ENCODE results near the gene ALDH3B1.

Gene ALDH3B1

GRCh38 chr11:68043029-68043348, 32.9 kb downstream of the ALDH3B1 start:
- Histone ChIP-seq H3F3A (ENCODE audit: insufficient read depth) (no peaks in the 10 kb centered on the region; the same call in 1 of the 2 replicates), H3K79me2 (ENCODE audit: insufficient read depth, low read length) (peaks cover 24% of the 10 kb centered on the region), H3K4me2 (ENCODE audit: low read depth, low read length, poor library complexity, severe bottlenecking) (no peak overlapping the region), H3K27me3 (ENCODE audit: low read length) (no peaks in the 10 kb centered on the region), H3K9me3 (ENCODE audit: insufficient read depth, low read length) (no peaks in the 10 kb centered on the region), H3K4me3 (ENCODE audit: insufficient read depth, low read length, poor library complexity, severe bottlenecking) (no peak overlapping the region), H3K9me2 (replicated peaks; ENCODE audit: insufficient read depth, low read length) (no peaks in the 10 kb centered on the region), H2AFZ (ENCODE audit: low read depth, low read length, severe bottlenecking) (no peak overlapping the region), H3K36me3 (ENCODE audit: low read length) (no peaks in the 10 kb centered on the region), H3K27ac (ENCODE audit: low read depth, low read length) (no peak overlapping the region), H3K9ac (ENCODE audit: low read length) (no peak overlapping the region), H4K20me1 (ENCODE audit: low read depth, low read length) (no peaks in the 10 kb centered on the region)
- no peak for TF ChIP-seq EZH2phosphoT487 (conservative IDR thresholded peaks at IDR 0.05; ENCODE audit: low read length)
- TF ChIP-seq, protein P1, sequence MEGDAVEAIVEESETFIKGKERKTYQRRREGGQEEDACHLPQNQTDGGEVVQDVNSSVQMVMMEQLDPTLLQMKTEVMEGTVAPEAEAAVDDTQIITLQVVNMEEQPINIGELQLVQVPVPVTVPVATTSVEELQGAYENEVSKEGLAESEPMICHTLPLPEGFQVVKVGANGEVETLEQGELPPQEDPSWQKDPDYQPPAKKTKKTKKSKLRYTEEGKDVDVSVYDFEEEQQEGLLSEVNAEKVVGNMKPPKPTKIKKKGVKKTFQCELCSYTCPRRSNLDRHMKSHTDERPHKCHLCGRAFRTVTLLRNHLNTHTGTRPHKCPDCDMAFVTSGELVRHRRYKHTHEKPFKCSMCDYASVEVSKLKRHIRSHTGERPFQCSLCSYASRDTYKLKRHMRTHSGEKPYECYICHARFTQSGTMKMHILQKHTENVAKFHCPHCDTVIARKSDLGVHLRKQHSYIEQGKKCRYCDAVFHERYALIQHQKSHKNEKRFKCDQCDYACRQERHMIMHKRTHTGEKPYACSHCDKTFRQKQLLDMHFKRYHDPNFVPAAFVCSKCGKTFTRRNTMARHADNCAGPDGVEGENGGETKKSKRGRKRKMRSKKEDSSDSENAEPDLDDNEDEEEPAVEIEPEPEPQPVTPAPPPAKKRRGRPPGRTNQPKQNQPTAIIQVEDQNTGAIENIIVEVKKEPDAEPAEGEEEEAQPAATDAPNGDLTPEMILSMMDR (IDR thresholded peaks at IDR 0.05; ENCODE audit: insufficient read depth, low read length, poor library complexity, severe bottlenecking): no peak

DNA sequence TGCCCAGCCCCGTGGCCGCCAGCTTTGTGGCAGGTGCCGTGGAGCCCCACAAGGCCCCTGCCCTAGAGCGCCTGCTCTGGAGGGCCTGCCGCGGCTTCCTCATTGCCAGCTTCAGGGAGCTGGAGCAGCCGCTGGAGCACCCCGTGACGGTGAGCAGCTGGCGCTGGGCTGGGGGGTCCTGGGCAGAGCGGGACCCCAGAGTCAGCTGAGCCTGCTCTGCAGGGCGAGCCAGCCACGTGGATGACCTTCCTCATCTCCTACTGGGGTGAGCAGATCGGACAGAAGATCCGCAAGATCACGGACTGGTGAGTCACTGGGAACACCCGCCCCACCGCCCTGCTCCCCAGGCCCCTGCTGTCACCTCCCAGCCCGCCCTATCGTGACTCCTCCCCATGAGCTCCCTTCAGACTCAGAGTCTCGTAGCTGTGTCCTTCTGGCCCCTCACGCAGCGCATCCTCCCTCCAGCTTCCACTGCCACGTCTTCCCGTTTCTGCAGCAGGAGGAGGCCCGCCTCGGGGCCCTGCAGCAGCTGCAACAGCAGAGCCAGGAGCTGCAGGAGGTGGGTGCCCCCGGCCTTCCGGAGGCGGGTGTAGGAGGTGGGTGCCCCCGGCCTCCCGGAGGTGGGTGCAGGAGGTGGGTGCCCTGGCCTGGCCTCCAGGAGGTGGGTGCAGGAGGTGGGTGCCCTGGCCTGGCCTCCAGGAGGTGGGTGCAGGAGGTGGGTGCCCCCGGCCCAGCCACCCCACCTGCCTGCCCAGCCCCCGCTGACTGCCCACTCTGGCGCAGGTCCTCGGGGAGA, 33.4 kb downstream of the ALDH3B1 start:
- Histone ChIP-seq H4K20me1 (ENCODE audit: low read depth, low read length) (no peaks in the 10 kb centered on the region), H3F3A (ENCODE audit: insufficient read depth) (no peaks in the 10 kb centered on the region; the same call in 1 of the 2 replicates), H3K27me3 (ENCODE audit: low read length) (no peaks in the 10 kb centered on the region), H3K4me2 (ENCODE audit: low read depth, low read length, poor library complexity, severe bottlenecking) (no peak overlapping the region), H3K36me3 (ENCODE audit: low read length) (no peaks in the 10 kb centered on the region), H3K9ac (ENCODE audit: low read length) (no peak overlapping the region), H3K9me2 (replicated peaks; ENCODE audit: insufficient read depth, low read length) (no peaks in the 10 kb centered on the region), H3K9me3 (ENCODE audit: insufficient read depth, low read length) (no peaks in the 10 kb centered on the region), H3K27ac (ENCODE audit: low read depth, low read length) (no peak overlapping the region), H3K4me3 (ENCODE audit: insufficient read depth, low read length, poor library complexity, severe bottlenecking) (no peak overlapping the region), H3K79me2 (ENCODE audit: insufficient read depth, low read length) (peaks cover 24% of the 10 kb centered on the region), H2AFZ (ENCODE audit: low read depth, low read length, severe bottlenecking) (no peak overlapping the region)
- TF ChIP-seq, protein P1 (IDR thresholded peaks at IDR 0.05; ENCODE audit: insufficient read depth, low read length, poor library complexity, severe bottlenecking): no peak
- TF ChIP-seq EZH2phosphoT487 (conservative IDR thresholded peaks at IDR 0.05; ENCODE audit: low read length): no peak

GRCh38 chr11:68044145-68044813, 34.2 kb downstream of the ALDH3B1 start:
- H3F3A ChIP-seq (ENCODE audit: insufficient read depth): no peaks in the 10 kb centered on the region; the same call in 1 of the 2 replicates
- H2AFZ ChIP-seq (ENCODE audit: low read depth, low read length, severe bottlenecking): no peak overlapping the region
- no peaks in the 10 kb centered on the region for H3K27me3 ChIP-seq (ENCODE audit: low read length)
- TF ChIP-seq EZH2phosphoT487 (conservative IDR thresholded peaks at IDR 0.05; ENCODE audit: low read length): no peak
- TF ChIP-seq, protein P1 (IDR thresholded peaks at IDR 0.05; ENCODE audit: insufficient read depth, low read length, poor library complexity, severe bottlenecking): no peak
- H3K27ac ChIP-seq (ENCODE audit: low read depth, low read length): no peak overlapping the region
- no peak overlapping the region for H3K9ac ChIP-seq (ENCODE audit: low read length)
- H3K9me3 ChIP-seq (ENCODE audit: insufficient read depth, low read length): no peaks in the 10 kb centered on the region
- H3K4me2 ChIP-seq (ENCODE audit: low read depth, low read length, poor library complexity, severe bottlenecking): no peak overlapping the region
- peaks cover 21% of the 10 kb centered on the region for H3K79me2 ChIP-seq (ENCODE audit: insufficient read depth, low read length)
- no peak overlapping the region for H3K4me3 ChIP-seq (ENCODE audit: insufficient read depth, low read length, poor library complexity, severe bottlenecking)
- no peaks in the 10 kb centered on the region for H3K36me3 ChIP-seq (ENCODE audit: low read length)
- H3K9me2 ChIP-seq (replicated peaks; ENCODE audit: insufficient read depth, low read length): no peaks in the 10 kb centered on the region
- no peaks in the 10 kb centered on the region for H4K20me1 ChIP-seq (ENCODE audit: low read depth, low read length)

All from SU-DHL-6 (cell line).